Upper lobe of right lung (tissue), 1 donor: ENCODE results near the gene PJVK. TPM values are rescaled to one million over a fixed set of nuclear protein-coding genes. Genes with fewer than 3 reads are reported as not detected.

Source experiments
- ATAC-seq: fragments of 200-7000 bp; cut with Tn5 transposase; one replicate; pipeline ENCODE4 v1.9.1; 2020; ENCODE audit warnings: mild to moderate bottlenecking, moderate library complexity
- DNase-seq: peaks from one replicate; pipeline ENCODE4 v3.0.0-alpha.2; 2020
- H3K27ac ChIP-seq: fragments of 200-600 bp; one replicate; pipeline ENCODE4 v1.8.0; 2022
- H3K27me3 ChIP-seq: fragments of 200-600 bp; one replicate; pipeline ENCODE4 v1.8.0; 2022; ENCODE audit warnings: mild to moderate bottlenecking
- H3K36me3 ChIP-seq: fragments of 200-600 bp; one replicate; pipeline ENCODE4 v1.8.0; 2022
- H3K4me1 ChIP-seq: fragments of 200-600 bp; one replicate; pipeline ENCODE4 v1.8.0; 2022
- H3K4me3 ChIP-seq: fragments of 200-600 bp; one replicate; pipeline ENCODE4 v1.8.0; 2022; ENCODE audit warnings: mild to moderate bottlenecking
- H3K9me3 ChIP-seq: fragments of 200-600 bp; one replicate; pipeline ENCODE4 v1.8.0; 2022
- CTCF ChIP-seq: fragments of 200-600 bp; IDR thresholded peaks from one replicate; pipeline ENCODE4 v1.8.0; 2022; ENCODE audit warnings: antibody characterized with exemption
- intact Hi-C: fragments of 100-400 bp; cut with DNase I; formaldehyde crosslinking; loops from one replicate; pipeline ENCODE4 v1.11.0; 2022
- total RNA-seq: library from RNA; stranded (reverse); fragmentation: NEBNext Ultra II Directional; extraction: Animal tissue kit (Norgen Biotek cat#: 25700); gene quantifications from one replicate; pipeline ENCODE4 v1.2.1, GENCODE V29; 2021
- donor health status: DM: no; HTN: yes; CAD: no; lungs with severe emphysema.

Gene PJVK
- total RNA-seq, 1 donor from 2014 or later, result 2.3 TPM

GRCh38 chr2:178426388-178426787, 24.8 kb upstream of the PJVK start:
- no peaks in the 10 kb centered on the region for H3K4me1 ChIP-seq
- peaks cover 43% of the 10 kb centered on the region for H3K36me3 ChIP-seq
- H3K27ac ChIP-seq, result no peak overlapping the region
- H3K27me3 ChIP-seq, result no peaks in the 10 kb centered on the region
- no peak for DNase-seq
- no peaks in the 10 kb centered on the region for H3K9me3 ChIP-seq
- intact Hi-C loops, result no loop called here
- H3K4me3 ChIP-seq, result no peak overlapping the region
- TF ChIP-seq CTCF, result no peak
- ATAC-seq, result no peak

- H3K4me3 ChIP-seq, result no peak overlapping the region
- peaks cover 54% of the 10 kb centered on the region for H3K36me3 ChIP-seq
- DNase-seq, result no peak
- no peak for ATAC-seq
- no peak for TF ChIP-seq CTCF
- no peaks in the 10 kb centered on the region for H3K9me3 ChIP-seq
- intact Hi-C loops, result no loop called here
- no peaks in the 10 kb centered on the region for H3K4me1 ChIP-seq
- H3K27ac ChIP-seq, result no peak overlapping the region
- no peaks in the 10 kb centered on the region for H3K27me3 ChIP-seq
Measured at GRCh38 chr2:178427458-178427857, 23.7 kb upstream of the PJVK start.

- no peak for TF ChIP-seq CTCF
- Histone ChIP-seq H3K4me3 (no peak overlapping the region), H3K9me3 (no peaks in the 10 kb centered on the region), H3K36me3 (peaks cover 63% of the 10 kb centered on the region), H3K27me3 (no peaks in the 10 kb centered on the region), H3K4me1 (no peaks in the 10 kb centered on the region), H3K27ac (no peak overlapping the region)
- DNase-seq (no peak), ATAC-seq (no peak)
- intact Hi-C loops, result no loop called here
Measured at GRCh38 chr2:178428396-178428806, 22.8 kb upstream of the PJVK start.

- DNase-seq (no peak), ATAC-seq (no peak)
- TF ChIP-seq CTCF, result no peak
- Histone ChIP-seq H3K4me1 (no peaks in the 10 kb centered on the region), H3K4me3 (no peak overlapping the region), H3K27me3 (no peaks in the 10 kb centered on the region), H3K27ac (no peak overlapping the region), H3K36me3 (peaks cover 73% of the 10 kb centered on the region), H3K9me3 (no peaks in the 10 kb centered on the region)
- intact Hi-C loops, result no loop called here
Measured at GRCh38 chr2:178429336-178429735, 21.8 kb upstream of the PJVK start.

GRCh38 chr2:178436662-178437061, 14.5 kb upstream of the PJVK start:
- Histone ChIP-seq H3K4me1 (no peaks in the 10 kb centered on the region), H3K36me3 (peaks cover 98% of the 10 kb centered on the region), H3K27me3 (no peaks in the 10 kb centered on the region), H3K27ac (no peak overlapping the region), H3K9me3 (no peaks in the 10 kb centered on the region), H3K4me3 (no peak overlapping the region)
- ATAC-seq (no peak), DNase-seq (no peak)
- no peak for TF ChIP-seq CTCF
- intact Hi-C loops, result no loop called here

- H3K4me1 ChIP-seq, result no peaks in the 10 kb centered on the region
- DNase-seq, result no peak
- intact Hi-C loops, result no loop called here
- no peak overlapping the region for H3K4me3 ChIP-seq
- TF ChIP-seq CTCF, result no peak
- no peak for ATAC-seq
- H3K27me3 ChIP-seq, result no peaks in the 10 kb centered on the region
- H3K9me3 ChIP-seq, result no peaks in the 10 kb centered on the region
- no peak overlapping the region for H3K27ac ChIP-seq
- peaks cover 98% of the 10 kb centered on the region for H3K36me3 ChIP-seq
Measured at GRCh38 chr2:178441426-178441825, 9.8 kb upstream of the PJVK start.
